Activated CD4-positive, alpha-beta T cell treated with anti-CD3 and anti-CD28 coated beads for 48 hours (primary cell): Measurements from ENCODE around the gene BBC3.
A peak's percentile ranks its signal among the peaks of the same experiment; 100 is the strongest.

Source experiments
- DNase-seq: peaks from one replicate; pipeline ENCODE4 v3.0.0-alpha.2; 2020

Gene BBC3

GRCh38 chr19:47230054-47230920 is 712 bp downstream of the BBC3 start:
- DNase-seq = peak; percentile 86

- DNase-seq = no peak
These were observed 1.3 kb downstream of the BBC3 start for GRCh38 chr19:47229676-47230053.

- DNase-seq = peak; percentile 23
These were observed 1.9 kb downstream of the BBC3 start for GRCh38 chr19:47228937-47229675.

GRCh38 chr19:47228168-47228936 is 2.6 kb downstream of the BBC3 start:
- DNase-seq = peak; percentile 60

GRCh38 chr19:47227352-47228167 is 3.4 kb downstream of the BBC3 start:
- peak; percentile 56 for DNase-seq

- DNase-seq = peak; percentile 55
These were observed 4.3 kb downstream of the BBC3 start for GRCh38 chr19:47226426-47227351.

GRCh38 chr19:47225746-47226425 is 5.1 kb downstream of the BBC3 start:
- peak; percentile 88 for DNase-seq

GRCh38 chr19:47221890-47222289 is 9.1 kb downstream of the BBC3 start:
- DNase-seq = no peak

- no peak for DNase-seq
These were observed 9.7 kb downstream of the BBC3 start for GRCh38 chr19:47221080-47221841.

- DNase-seq = no peak
These were observed 15.4 kb downstream of the BBC3 start for GRCh38 chr19:47215581-47215980.

- DNase-seq = peak; percentile 86
These were observed 20.2 kb downstream of the BBC3 start for GRCh38 chr19:47210689-47211316.

- DNase-seq = no peak
These were observed 20.9 kb downstream of the BBC3 start for GRCh38 chr19:47210180-47210490.

GRCh38 chr19:47209319-47210179 is 21.4 kb downstream of the BBC3 start:
- no peak for DNase-seq

- DNase-seq = no peak
These were observed 27.7 kb downstream of the BBC3 start for GRCh38 chr19:47203254-47203653.

GRCh38 chr19:47200530-47200929 is 30.5 kb downstream of the BBC3 start:
- no peak for DNase-seq

GRCh38 chr19:47197141-47197540 is 33.9 kb downstream of the BBC3 start:
- DNase-seq = no peak

- DNase-seq = no peak
These were observed 35.6 kb downstream of the BBC3 start for GRCh38 chr19:47195434-47195833.

- DNase-seq = peak; percentile 75
These were observed 40.8 kb downstream of the BBC3 start for GRCh38 chr19:47190167-47190727.
